Cardiac muscle cell (in vitro differentiated cells and primary cell): ENCODE results near the gene IKBKG. TPM values are rescaled to one million over a fixed set of nuclear protein-coding genes. Genes with fewer than 3 reads are reported as not detected.
A peak's percentile ranks its signal among the peaks of the same experiment; 100 is the strongest.

Experiments
- DNase-seq, 2 donors: peaks; one replicate each; pipeline versions ENCODE4 v3.0.0 to v3.0.0-alpha.2; 2010 to 2017; ENCODE audit warnings: low read depth in 1 of 2, low spot score in 1 of 2
- H3K27ac ChIP-seq: fragments of 200-600 bp; sonication (generic); 2 replicates; pipeline ENCODE4 v1.5.1; 2016
- H3K27me3 ChIP-seq: fragments of 200-600 bp; sonication (generic); 2 replicates; pipeline ENCODE4 v1.6.0; 2016; ENCODE audit warnings: control low read depth
- H3K36me3 ChIP-seq: fragments of 200-600 bp; sonication (generic); 2 replicates; pipeline ENCODE4 v1.5.1; 2016; ENCODE audit warnings: control low read depth
- H3K4me1 ChIP-seq: fragments of 200-600 bp; sonication (generic); 2 replicates; pipeline ENCODE4 v1.8.1; 2017; ENCODE audit warnings: low read depth, mild to moderate bottlenecking, mixed run types
- H3K4me3 ChIP-seq: fragments of 200-600 bp; sonication (generic); 2 replicates; pipeline ENCODE4 v1.5.1; 2016; ENCODE audit warnings: mild to moderate bottlenecking
- H3K9me3 ChIP-seq: fragments of 200-600 bp; sonication (generic); 2 replicates; pipeline ENCODE4 v1.5.1; 2017; ENCODE audit warnings: low read depth, mild to moderate bottlenecking, control low read depth
- polyA plus RNA-seq: library from polyadenylated mRNA; unstranded; fragments of >200 nt; fragmentation: Nextera tagmentation; extraction: Ambion mirVana; gene quantifications from 2 replicates; pipeline ENCODE4 v1.2.1, GENCODE V29; 2016
- total RNA-seq: library from RNA; depleted of rRNA; stranded (reverse); fragments of >200 nt; gene quantifications from 2 replicates; pipeline ENCODE4 v1.2.3, GENCODE V29; 2016
- TF ChIP-seq, protein P1 (sequence below): IDR thresholded peaks from 2 replicates; pipeline ENCODE4 v1.5.1; 2012; ENCODE audit warnings: low read depth, mild to moderate bottlenecking, low read length

IKBKG gene
- total and polyA plus RNA-seq, 2 experiments from 2014 or later: 15.1 to 23.5 TPM

DNA sequence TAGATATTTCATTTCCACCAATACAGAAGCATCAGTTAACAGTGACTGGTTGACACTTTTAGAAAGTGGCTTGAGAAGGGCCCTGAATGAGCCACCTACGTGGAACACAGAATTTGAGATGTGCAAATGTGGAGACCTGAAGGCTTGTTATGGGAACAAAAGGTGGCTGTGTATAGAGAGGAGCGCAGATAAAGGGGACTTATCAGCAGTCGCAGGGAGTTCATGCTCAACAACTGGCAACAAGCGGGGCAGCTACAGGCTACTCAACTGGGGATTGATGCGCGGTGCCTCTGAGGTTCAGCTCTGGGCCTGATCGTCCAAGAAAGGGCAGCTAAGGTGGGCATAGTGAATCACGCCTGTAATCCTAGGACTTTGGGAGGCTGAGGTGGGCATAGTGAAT is 28.0 kb upstream of the IKBKG start:
- peaks cover 18% of the 10 kb centered on the region for H3K4me1 ChIP-seq
- no peaks in the 10 kb centered on the region for H3K27me3 ChIP-seq
- no peaks in the 10 kb centered on the region for H3K9me3 ChIP-seq
- peak overlapping the region; percentile 71 for H3K27ac ChIP-seq
- no peak for DNase-seq
- H3K4me3 ChIP-seq: no peak overlapping the region
- TF ChIP-seq, protein P1, sequence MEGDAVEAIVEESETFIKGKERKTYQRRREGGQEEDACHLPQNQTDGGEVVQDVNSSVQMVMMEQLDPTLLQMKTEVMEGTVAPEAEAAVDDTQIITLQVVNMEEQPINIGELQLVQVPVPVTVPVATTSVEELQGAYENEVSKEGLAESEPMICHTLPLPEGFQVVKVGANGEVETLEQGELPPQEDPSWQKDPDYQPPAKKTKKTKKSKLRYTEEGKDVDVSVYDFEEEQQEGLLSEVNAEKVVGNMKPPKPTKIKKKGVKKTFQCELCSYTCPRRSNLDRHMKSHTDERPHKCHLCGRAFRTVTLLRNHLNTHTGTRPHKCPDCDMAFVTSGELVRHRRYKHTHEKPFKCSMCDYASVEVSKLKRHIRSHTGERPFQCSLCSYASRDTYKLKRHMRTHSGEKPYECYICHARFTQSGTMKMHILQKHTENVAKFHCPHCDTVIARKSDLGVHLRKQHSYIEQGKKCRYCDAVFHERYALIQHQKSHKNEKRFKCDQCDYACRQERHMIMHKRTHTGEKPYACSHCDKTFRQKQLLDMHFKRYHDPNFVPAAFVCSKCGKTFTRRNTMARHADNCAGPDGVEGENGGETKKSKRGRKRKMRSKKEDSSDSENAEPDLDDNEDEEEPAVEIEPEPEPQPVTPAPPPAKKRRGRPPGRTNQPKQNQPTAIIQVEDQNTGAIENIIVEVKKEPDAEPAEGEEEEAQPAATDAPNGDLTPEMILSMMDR: no peak
- no peaks in the 10 kb centered on the region for H3K36me3 ChIP-seq

DNA sequence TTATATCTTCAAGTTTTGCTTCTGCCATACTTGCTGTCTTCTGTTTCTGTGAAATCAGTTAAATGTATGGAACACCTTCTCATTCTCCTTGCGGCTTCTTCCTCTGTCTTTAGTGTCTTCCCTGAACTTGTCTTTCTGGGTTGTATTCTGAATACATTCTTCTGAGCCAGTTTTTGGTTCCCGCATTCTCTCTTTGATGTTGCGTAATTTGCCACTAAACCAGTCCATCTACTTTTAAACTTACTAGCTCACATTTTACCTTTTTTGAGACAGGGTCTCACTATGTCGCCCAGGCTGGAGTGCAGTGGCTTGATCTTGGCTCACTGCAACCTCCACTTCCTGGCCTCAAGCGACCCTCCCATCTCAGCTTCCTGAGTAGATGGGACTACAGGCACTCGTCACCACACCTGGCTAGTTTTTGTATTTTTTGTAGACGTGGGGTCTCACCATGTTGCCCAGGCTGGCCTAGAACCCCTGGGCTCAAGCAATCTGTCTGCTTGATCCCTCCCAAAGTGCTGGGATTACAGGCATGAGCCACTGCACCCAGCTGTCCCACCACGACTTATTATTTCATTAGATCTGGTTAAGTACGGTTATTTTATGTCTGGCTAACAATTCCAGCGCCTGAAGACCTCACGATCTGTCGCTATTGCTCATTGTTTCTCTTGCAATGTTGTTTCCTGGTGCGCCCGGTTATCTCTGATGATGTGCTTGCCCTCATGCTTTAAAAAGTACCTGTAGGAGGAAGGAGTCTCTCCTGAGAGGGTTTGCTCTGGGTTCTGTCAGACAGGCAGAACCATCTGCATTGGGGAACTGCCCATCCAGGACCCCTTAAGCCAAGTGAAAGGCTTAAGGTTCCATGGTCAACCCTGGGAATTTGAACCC is 21.6 kb upstream of the IKBKG start:
- DNase-seq: no peak
- no peaks in the 10 kb centered on the region for H3K27me3 ChIP-seq
- H3K36me3 ChIP-seq: no peaks in the 10 kb centered on the region
- TF ChIP-seq, protein P1: no peak
- no peaks in the 10 kb centered on the region for H3K4me1 ChIP-seq
- no peak overlapping the region for H3K4me3 ChIP-seq
- H3K27ac ChIP-seq: no peak overlapping the region
- no peaks in the 10 kb centered on the region for H3K9me3 ChIP-seq

DNA sequence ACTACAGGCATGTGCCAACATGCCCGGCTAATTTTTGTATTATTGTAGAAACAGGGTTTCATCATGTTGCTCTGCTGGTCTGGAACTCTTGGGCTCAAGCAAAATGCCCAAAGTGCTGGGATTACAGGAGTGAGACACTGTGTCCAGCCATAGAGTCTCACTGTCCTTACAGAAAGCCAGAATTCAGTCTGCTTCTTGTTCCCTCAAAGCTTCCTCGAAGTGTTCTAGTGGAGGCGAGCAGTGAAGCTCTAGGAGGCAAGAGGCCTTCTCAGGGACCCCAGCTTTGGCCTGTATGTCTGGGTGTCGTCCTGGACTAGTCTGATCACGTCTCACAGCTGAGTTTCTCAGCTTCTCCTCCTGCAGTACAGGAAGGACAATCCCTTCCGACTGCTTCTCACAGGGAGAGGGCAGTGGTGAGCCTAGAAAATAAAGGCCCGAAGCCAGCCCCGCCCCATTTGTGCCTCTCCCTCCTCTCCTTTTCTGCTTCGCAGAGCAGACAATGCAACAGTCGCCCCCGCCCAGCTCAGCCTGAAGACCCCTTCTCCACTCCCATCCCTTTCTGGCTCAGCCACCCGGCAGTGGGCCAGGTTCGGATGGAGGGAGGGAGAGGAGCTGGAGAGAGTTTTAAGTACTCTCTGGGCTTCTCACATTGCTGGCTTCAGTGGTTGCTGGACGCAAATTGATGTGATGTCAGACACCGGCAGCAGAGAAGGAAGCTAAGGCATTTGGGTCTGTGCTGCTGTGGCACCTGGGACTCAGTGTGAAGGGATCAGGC is 20.3 kb upstream of the IKBKG start:
- H3K27me3 ChIP-seq: no peaks in the 10 kb centered on the region
- H3K36me3 ChIP-seq: no peaks in the 10 kb centered on the region
- no peaks in the 10 kb centered on the region for H3K9me3 ChIP-seq
- H3K4me1 ChIP-seq: no peaks in the 10 kb centered on the region
- H3K4me3 ChIP-seq: no peak overlapping the region
- peak overlapping the region; percentile 74 for H3K27ac ChIP-seq
- DNase-seq: peak; percentile 75 to 84
- TF ChIP-seq, protein P1: peak; percentile 52

DNA sequence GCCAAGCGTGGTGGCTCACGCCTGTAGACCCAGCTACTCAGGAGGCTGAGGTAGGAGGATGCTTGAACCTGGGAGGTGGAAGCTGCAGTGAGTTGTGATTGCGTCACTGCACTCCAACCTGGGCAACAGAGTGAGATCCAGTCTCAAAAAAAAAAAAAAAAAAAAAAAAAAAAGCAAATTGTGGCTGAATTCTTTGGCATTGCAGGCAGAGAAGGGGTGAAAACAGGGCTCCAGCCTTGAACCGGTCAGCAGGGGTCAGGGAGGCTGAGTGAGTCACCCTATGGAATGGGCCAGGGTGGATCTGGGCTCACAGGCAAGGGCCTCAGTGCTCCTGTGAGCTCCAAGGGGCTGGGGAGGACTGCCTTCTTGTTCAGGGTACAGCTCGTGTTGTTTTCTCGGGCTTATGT is 18.2 kb upstream of the IKBKG start:
- H3K9me3 ChIP-seq: no peaks in the 10 kb centered on the region
- no peaks in the 10 kb centered on the region for H3K4me1 ChIP-seq
- TF ChIP-seq, protein P1: no peak
- H3K36me3 ChIP-seq: no peaks in the 10 kb centered on the region
- no peak overlapping the region for H3K4me3 ChIP-seq
- no peak overlapping the region for H3K27ac ChIP-seq
- peak in 1 of 2 donors; percentile 56 for DNase-seq
- no peaks in the 10 kb centered on the region for H3K27me3 ChIP-seq

DNA sequence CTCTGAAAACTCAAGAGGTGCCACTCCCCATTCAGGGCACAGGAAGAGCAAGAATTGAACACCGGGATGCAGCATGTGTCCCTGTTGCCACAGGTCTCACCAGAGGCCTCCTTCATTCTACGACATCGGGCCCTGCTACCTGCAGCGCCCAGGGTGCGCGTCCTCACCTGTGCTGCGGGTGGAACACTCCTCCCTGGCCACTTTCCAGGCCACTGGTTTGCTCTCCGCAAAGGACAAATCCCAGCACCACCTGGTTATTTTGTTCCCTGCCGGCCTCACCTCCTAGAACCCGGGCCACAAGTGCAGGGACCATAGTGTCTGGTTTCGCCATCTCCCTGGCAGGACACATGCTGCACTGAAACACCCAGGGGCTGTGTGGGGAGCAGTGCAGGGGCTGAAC is 17.1 kb upstream of the IKBKG start:
- TF ChIP-seq, protein P1: no peak
- peak overlapping the region; percentile 79 for H3K27ac ChIP-seq
- H3K4me1 ChIP-seq: no peaks in the 10 kb centered on the region
- no peak for DNase-seq
- H3K9me3 ChIP-seq: no peaks in the 10 kb centered on the region
- H3K27me3 ChIP-seq: no peaks in the 10 kb centered on the region
- no peak overlapping the region for H3K4me3 ChIP-seq
- H3K36me3 ChIP-seq: no peaks in the 10 kb centered on the region
